ENCODE results near the gene TOGARAM2. TPM values are rescaled to one million over a fixed set of nuclear protein-coding genes. Genes with fewer than 3 reads are reported as not detected.

TOGARAM2 gene
- total and polyA plus RNA-seq, 2 of the 13 experiments (the other 11 are each of a cell fraction or from before 2014, with no cell fraction given), result under 0.01 to 0.05 TPM

DNA sequence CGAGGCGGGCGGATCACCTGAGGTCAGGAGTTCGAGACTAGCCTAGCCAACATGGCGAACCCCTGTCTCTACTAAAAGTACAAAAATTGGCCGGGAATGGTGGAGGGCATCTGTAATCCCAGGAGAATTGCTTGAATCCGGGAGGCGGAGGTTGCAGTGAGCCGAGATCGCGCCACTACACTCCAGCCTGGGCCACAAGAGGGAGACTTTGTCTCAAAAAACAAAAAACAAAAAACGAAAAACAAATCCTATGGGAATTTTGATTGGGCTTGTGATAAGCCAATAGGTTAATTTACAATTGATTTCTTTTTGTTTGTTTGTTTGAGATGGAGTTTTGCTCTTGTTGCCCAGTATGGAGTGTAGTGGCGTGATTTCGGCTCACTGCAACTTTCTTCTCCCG is 24.2 kb upstream of the TOGARAM2 start (continued):
- TF ChIP-seq, protein P1, sequence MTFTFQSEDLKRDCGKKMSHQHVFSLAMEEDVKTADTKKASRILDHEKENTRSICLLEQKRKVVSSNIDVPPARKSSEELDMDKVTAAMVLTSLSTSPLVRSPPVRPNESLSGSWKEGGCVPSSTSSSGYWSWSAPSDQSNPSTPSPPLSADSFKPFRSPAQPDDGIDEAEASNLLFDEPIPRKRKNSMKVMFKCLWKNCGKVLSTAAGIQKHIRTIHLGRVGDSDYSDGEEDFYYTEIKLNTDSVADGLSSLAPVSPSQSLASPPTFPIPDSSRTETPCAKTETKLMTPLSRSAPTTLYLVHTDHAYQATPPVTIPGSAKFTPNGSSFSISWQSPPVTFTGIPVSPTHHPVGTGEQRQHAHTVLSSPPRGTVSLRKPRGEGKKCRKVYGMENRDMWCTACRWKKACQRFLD (CRISPR knock-in tag; IDR thresholded peaks at IDR 0.05; ENCODE audit: borderline replicate concordance), result no peak
- TF ChIP-seq ZFP41 (CRISPR knock-in tag; IDR thresholded peaks at IDR 0.05; ENCODE audit: borderline replicate concordance), result no peak
- no peak for TF ChIP-seq RBM22 (optimal IDR thresholded peaks at IDR 0.05; ENCODE audit: low read length)
- no peak for TF ChIP-seq ZSCAN20 (CRISPR knock-in tag; IDR thresholded peaks at IDR 0.05; ENCODE audit: borderline replicate concordance)
- no peak for TF ChIP-seq ZNF768 (CRISPR knock-in tag; IDR thresholded peaks at IDR 0.05)
- no peak for TF ChIP-seq MLLT10 (CRISPR knock-in tag; IDR thresholded peaks at IDR 0.05)
- no peak for TF ChIP-seq ZNF124 (CRISPR knock-in tag; IDR thresholded peaks at IDR 0.05)
- no peak for TF ChIP-seq CCDC6 (CRISPR knock-in tag; IDR thresholded peaks at IDR 0.05)
- TF ChIP-seq ZSCAN9 (CRISPR knock-in tag; IDR thresholded peaks at IDR 0.05; ENCODE audit: borderline replicate concordance), result no peak
- 0 out of 2 replicates have a peak, but pooled peaks have one; percentile 37 for TF ChIP-seq ZNF44 (CRISPR knock-in tag; IDR thresholded peaks at IDR 0.05)
- no peak for TF ChIP-seq ZNF468 (CRISPR knock-in tag; IDR thresholded peaks at IDR 0.05)
- no peak for TF ChIP-seq ZNF564 (CRISPR knock-in tag; IDR thresholded peaks at IDR 0.05)
- no peak for TF ChIP-seq ZNF382 (CRISPR knock-in tag; IDR thresholded peaks at IDR 0.05; ENCODE audit: borderline replicate concordance)
- no peak for TF ChIP-seq THYN1 (CRISPR knock-in tag; IDR thresholded peaks at IDR 0.05; ENCODE audit: borderline replicate concordance, low read depth)
- TF ChIP-seq ATF1 (CRISPR knock-in tag; IDR thresholded peaks at IDR 0.05), result no peak
- 0 out of 2 replicates have a peak, but pooled peaks have one; percentile 43 for TF ChIP-seq ZNF598 (CRISPR knock-in tag; IDR thresholded peaks at IDR 0.05; ENCODE audit: borderline replicate concordance)
- no peak for TF ChIP-seq GABPB1 (CRISPR knock-in tag; IDR thresholded peaks at IDR 0.05)
- TF ChIP-seq, protein P2, sequence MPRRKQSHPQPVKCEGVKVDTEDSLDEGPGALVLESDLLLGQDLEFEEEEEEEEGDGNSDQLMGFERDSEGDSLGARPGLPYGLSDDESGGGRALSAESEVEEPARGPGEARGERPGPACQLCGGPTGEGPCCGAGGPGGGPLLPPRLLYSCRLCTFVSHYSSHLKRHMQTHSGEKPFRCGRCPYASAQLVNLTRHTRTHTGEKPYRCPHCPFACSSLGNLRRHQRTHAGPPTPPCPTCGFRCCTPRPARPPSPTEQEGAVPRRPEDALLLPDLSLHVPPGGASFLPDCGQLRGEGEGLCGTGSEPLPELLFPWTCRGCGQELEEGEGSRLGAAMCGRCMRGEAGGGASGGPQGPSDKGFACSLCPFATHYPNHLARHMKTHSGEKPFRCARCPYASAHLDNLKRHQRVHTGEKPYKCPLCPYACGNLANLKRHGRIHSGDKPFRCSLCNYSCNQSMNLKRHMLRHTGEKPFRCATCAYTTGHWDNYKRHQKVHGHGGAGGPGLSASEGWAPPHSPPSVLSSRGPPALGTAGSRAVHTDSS (CRISPR knock-in tag; conservative IDR thresholded peaks at IDR 0.05), result no peak
- TF ChIP-seq STAG1 (CRISPR knock-in tag; IDR thresholded peaks at IDR 0.05), result peak; percentile 58
- no peak for TF ChIP-seq ZNF550 (CRISPR knock-in tag; IDR thresholded peaks at IDR 0.05; ENCODE audit: borderline replicate concordance)
- TF ChIP-seq ZNF7 (CRISPR knock-in tag; IDR thresholded peaks at IDR 0.05), result no peak
- no peak for TF ChIP-seq ZHX1 (CRISPR knock-in tag; IDR thresholded peaks at IDR 0.05; ENCODE audit: low read depth)
- no peak for TF ChIP-seq MIXL1 (CRISPR knock-in tag; IDR thresholded peaks at IDR 0.05)
- 0 out of 2 replicates have a peak, but pooled peaks have one; percentile 14 for TF ChIP-seq HNF1B (CRISPR knock-in tag; IDR thresholded peaks at IDR 0.05)
- peak; percentile 45; the same call in 1 of the 2 replicates for TF ChIP-seq RAD21 (CRISPR knock-in tag; IDR thresholded peaks at IDR 0.05)

All from HepG2 (cell line).